ENCODE data around the gene TRIM38. TPM values are rescaled to one million over a fixed set of nuclear protein-coding genes. Genes with fewer than 3 reads are reported as not detected.

Gene TRIM38
- total and polyA plus RNA-seq, 8 donors, result 1.5 to 5.8 (median 2.5) TPM

- Histone ChIP-seq H3K9me3 (no peaks in the 10 kb centered on the region), H3K27ac (no peak overlapping the region), H3K27me3 (no peaks in the 10 kb centered on the region), H3K4me1 (no peaks in the 10 kb centered on the region), H3K4me3 (no peak overlapping the region), H3K36me3 (no peaks in the 10 kb centered on the region)
- no peak for FAIRE-seq
- intact Hi-C loops (cut with DNase I), result no loop called here
- ATAC-seq, result no peak
- 73 to 76% methylated on average over 5 of the region's 5 CpGs for WGBS, 2 donors
- no peak for DNase-seq
- no peak for TF ChIP-seq CTCF (IDR thresholded peaks at IDR 0.05)
Observed at GRCh38 chr6:25918083-25918683, 44.4 kb upstream of the TRIM38 start.

- H3K36me3 ChIP-seq, result no peaks in the 10 kb centered on the region
- no peak overlapping the region for H3K27ac ChIP-seq
- H3K27me3 ChIP-seq, result no peaks in the 10 kb centered on the region
- no peaks in the 10 kb centered on the region for H3K4me1 ChIP-seq
- DNase-seq (no peak), FAIRE-seq (no peak), ATAC-seq (no peak)
- TF ChIP-seq CTCF (IDR thresholded peaks at IDR 0.05), result no peak
- no peaks in the 10 kb centered on the region for H3K9me3 ChIP-seq
- H3K4me3 ChIP-seq, result no peak overlapping the region
- WGBS, 2 donors, result 88% methylated on average over 5 of the region's 5 CpGs
- intact Hi-C loops (cut with DNase I), result no loop called here
Observed at GRCh38 chr6:25919657-25920056, 42.9 kb upstream of the TRIM38 start.

- no peak overlapping the region for H3K4me3 ChIP-seq
- no peaks in the 10 kb centered on the region for H3K27me3 ChIP-seq
- H3K4me1 ChIP-seq, result no peaks in the 10 kb centered on the region
- DNase-seq (no peak), FAIRE-seq (peak; percentile 81), ATAC-seq (no peak)
- H3K36me3 ChIP-seq, result no peaks in the 10 kb centered on the region
- H3K27ac ChIP-seq, result no peak overlapping the region
- no peak for TF ChIP-seq CTCF (IDR thresholded peaks at IDR 0.05)
- no peaks in the 10 kb centered on the region for H3K9me3 ChIP-seq
- intact Hi-C loops (cut with DNase I), result no loop called here
Observed at GRCh38 chr6:25921525-25922203, 40.9 kb upstream of the TRIM38 start.

- Histone ChIP-seq H3K9me3 (no peaks in the 10 kb centered on the region), H3K4me1 (peaks cover 0 to 4% (median 2%) of the 10 kb centered on the region in 3 donors), H3K36me3 (no peaks in the 10 kb centered on the region), H3K27me3 (no peaks in the 10 kb centered on the region), H3K27ac (no peak overlapping the region), H3K4me3 (no peak overlapping the region)
- intact Hi-C loops (cut with DNase I), result no loop called here
- ATAC-seq (no peak), DNase-seq (no peak), FAIRE-seq (no peak)
- no peak for TF ChIP-seq CTCF (IDR thresholded peaks at IDR 0.05)
- WGBS, 2 donors, result 74 to 87% methylated on average over 2 of the region's 2 CpGs
Observed at GRCh38 chr6:25922301-25922700, 40.3 kb upstream of the TRIM38 start.

- H3K36me3 ChIP-seq, result no peaks in the 10 kb centered on the region
- no peak for ATAC-seq
- DNase-seq, result no peak
- FAIRE-seq, result no peak
- 20 to 34% methylated on average over 1 of the region's 1 CpG for WGBS, 2 donors
- H3K27ac ChIP-seq, result no peak overlapping the region
- no peak for TF ChIP-seq CTCF (IDR thresholded peaks at IDR 0.05)
- H3K4me3 ChIP-seq, result no peak overlapping the region
- H3K4me1 ChIP-seq, result peaks cover 0 to 24% (median 23%) of the 10 kb centered on the region in 3 donors
- H3K27me3 ChIP-seq, result no peaks in the 10 kb centered on the region
- no peaks in the 10 kb centered on the region for H3K9me3 ChIP-seq
- intact Hi-C loops (cut with DNase I), result no loop called here
Observed at GRCh38 chr6:25925876-25926275, 36.7 kb upstream of the TRIM38 start.

All from pancreas (tissue), 10 donors.